ENCODE data around the gene BORCS6. TPM values are rescaled to one million over a fixed set of nuclear protein-coding genes. Genes with fewer than 3 reads are reported as not detected.

The BORCS6 gene
- total and polyA plus RNA-seq, 11 donors = 5.1 to 13.5 (median 8.1) TPM

DNA sequence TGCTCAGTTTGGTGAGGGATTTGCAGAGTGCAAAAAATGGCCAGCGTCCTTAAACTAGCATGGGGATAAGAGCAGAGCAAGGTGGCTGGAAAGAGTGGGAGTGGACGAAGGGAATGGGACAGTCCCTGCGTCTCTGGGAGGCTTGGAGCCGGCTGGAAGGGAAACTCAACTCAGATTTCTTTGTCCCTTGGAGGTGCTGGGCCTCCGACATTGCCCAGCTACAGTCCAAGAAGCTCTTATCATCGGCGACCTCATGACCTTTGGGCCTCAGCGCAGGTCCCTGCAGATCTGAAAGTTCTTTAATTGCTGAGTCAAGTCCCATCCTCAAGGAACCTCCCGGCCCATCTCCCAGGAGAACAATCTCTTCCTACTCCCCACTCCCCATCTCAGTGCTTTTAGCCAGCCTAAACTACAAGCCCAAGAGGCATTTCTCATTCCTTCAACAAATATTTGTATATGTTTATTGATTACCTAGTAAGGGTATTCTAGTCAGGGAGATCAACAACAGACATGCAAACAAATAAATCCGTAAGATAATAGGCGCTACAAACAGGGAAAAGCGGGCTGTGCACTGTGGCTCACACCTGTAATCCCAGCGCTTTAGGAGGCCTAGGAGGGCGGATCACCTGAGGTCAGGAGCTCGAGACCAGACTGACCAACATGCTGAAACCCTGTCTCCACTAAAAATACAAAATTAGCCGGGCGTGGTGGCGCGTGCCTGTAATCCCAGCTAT is 12.8 kb downstream of the BORCS6 start:
- intact Hi-C loops (cut with DNase I) = no loop called here
- no peaks in the 10 kb centered on the region for H3K36me3 ChIP-seq
- peak overlapping the region in 10 of 12 donors; percentile 58 to 81 (median 60) for H3K4me3 ChIP-seq
- no peaks in the 10 kb centered on the region for H3K9me3 ChIP-seq
- H3K27ac ChIP-seq = peak overlapping the region in 11 of 12 donors; percentile 47 to 88 (median 80)
- DNase-seq = peak in 1 of 5 donors; percentile 33
- no peaks in the 10 kb centered on the region for H3K27me3 ChIP-seq
- TF ChIP-seq POLR2A (IDR thresholded peaks at IDR 0.05) (no peak), CTCF (IDR thresholded peaks at IDR 0.05) (no peak)
- ATAC-seq = no peak
- 70 to 73% (median 71%) methylated on average over 19 of the region's 19 CpGs for WGBS, 4 donors
- H3K4me1 ChIP-seq = peaks cover 0 to 44% (median 21%) of the 10 kb centered on the region in 12 donors

DNA sequence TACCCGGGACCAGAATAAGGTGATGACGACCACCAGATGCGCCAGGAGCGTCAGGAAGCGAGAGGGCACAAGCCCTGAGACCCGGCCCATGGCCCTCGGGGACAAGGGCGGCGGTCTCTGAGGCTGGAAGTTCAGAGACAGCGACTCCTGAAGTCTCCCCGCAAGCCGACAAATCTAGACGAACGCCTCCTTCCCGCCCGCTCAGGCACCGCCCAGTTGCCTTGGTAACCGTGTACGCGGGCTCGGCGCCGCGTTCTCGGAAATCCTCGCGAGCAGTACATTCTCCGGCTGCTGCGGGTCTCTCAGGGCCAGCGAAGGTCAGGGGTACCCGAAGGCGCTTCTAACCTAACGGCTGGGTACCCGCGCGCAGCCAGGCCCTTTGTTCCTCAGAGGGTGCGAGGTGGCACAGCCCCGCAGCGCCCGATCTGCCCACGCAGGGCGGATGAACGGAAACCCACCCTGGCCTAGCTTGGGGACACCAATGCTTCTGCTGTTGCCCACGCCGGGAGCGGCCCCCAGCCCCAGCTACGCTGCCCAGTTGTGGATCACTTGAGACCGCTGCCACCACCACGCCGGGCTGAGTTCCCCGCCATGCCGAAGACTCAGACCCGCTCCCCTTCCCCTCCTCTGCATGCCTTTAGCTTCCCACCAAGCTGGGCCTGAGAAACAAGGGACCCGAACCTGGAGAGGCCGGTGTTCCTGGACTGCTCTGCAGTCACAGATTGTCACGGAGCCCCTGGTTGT is 13.6 kb downstream of the BORCS6 start, which contains the start of gene TMEM107:
TSS of gene TMEM107 (minus strand) at position 184 of the 744 bp plus-strand sequence. CDS start at position 90, 94 bp downstream.
- H3K4me1 ChIP-seq = peaks cover 0 to 44% (median 21%) of the 10 kb centered on the region in 12 donors
- no peaks in the 10 kb centered on the region for H3K9me3 ChIP-seq
- H3K4me3 ChIP-seq = peak within 1 kb of the TSS; percentile 24 to 81 (median 60)
- peak; percentile 90 to 95 (median 91) for DNase-seq
- 2 to 3% (median 3%) methylated on average over 26 to 56 of the region's 56 CpGs for WGBS, 4 donors
- H3K27me3 ChIP-seq = no peaks in the 10 kb centered on the region
- intact Hi-C loops (cut with DNase I) = no loop called here
- H3K36me3 ChIP-seq = no peaks in the 10 kb centered on the region
- peak within 1 kb of the TSS; percentile 33 to 88 (median 78) for H3K27ac ChIP-seq
- TF ChIP-seq POLR2A (IDR thresholded peaks at IDR 0.05) (peak in 1 of 2 donors; percentile 63), CTCF (IDR thresholded peaks at IDR 0.05) (peak in 3 of 12 donors; percentile 9 to 30 (median 13))
- ATAC-seq = peak; percentile 63 to 83 (median 82)

DNA sequence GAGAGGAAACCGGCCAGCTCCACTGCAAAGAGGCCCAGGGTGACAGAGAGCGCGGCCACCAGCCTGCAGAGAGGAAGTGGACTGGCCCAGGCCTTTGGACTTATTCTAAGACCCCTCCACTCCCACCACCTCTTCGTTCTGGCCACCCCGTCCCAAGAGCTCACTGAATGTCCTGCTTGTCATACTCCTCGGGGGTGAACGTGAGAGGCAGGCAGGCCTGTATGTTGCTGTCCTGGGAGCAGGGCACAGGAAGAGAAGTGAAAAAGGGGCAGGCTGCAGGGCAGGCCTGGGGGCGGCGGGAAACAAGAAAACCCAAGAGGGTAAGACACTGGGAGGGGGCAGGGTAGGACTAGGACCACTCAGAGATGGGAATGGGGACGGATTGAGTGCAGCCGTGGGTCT is 14.2 kb downstream of the BORCS6 start:
- H3K4me1 ChIP-seq = peaks cover 0 to 44% (median 21%) of the 10 kb centered on the region in 12 donors
- 12 to 18% (median 15%) methylated on average over 11 of the region's 11 CpGs for WGBS, 4 donors
- intact Hi-C loops (cut with DNase I) = no loop called here

More for the DNA sequence above, 14.2 kb downstream of the BORCS6 start:
- H3K27me3 ChIP-seq = no peaks in the 10 kb centered on the region
- TF ChIP-seq CTCF (IDR thresholded peaks at IDR 0.05) (no peak), POLR2A (IDR thresholded peaks at IDR 0.05) (no peak)
- ATAC-seq = peak in 3 of 4 donors; percentile 6 to 10 (median 10)
- DNase-seq = no peak
- H3K4me3 ChIP-seq = peak overlapping the region; percentile 24 to 81 (median 60)
- H3K36me3 ChIP-seq = no peaks in the 10 kb centered on the region
- peak overlapping the region in 11 of 12 donors; percentile 47 to 88 (median 80) for H3K27ac ChIP-seq
- H3K9me3 ChIP-seq = no peaks in the 10 kb centered on the region
